GM18873 (cell line): ENCODE measurements around the gene ZBTB43.
"Not testable (repeated sequence)": the region's sequence is repeated elsewhere in the genome, so short reads cannot be mapped to it uniquely, and the experiment has no call there.

ENCODE experiments used
- ATAC-seq: cut with Tn5 transposase; IDR thresholded peaks from one replicate; pipeline ENCODE4 v1.9.1; 2021; ENCODE audit warnings: mild to moderate bottlenecking, moderate library complexity, moderate number of reproducible peaks; ENCODE audit not compliant: unreplicated experiment, low FRiP score

Gene ZBTB43

DNA sequence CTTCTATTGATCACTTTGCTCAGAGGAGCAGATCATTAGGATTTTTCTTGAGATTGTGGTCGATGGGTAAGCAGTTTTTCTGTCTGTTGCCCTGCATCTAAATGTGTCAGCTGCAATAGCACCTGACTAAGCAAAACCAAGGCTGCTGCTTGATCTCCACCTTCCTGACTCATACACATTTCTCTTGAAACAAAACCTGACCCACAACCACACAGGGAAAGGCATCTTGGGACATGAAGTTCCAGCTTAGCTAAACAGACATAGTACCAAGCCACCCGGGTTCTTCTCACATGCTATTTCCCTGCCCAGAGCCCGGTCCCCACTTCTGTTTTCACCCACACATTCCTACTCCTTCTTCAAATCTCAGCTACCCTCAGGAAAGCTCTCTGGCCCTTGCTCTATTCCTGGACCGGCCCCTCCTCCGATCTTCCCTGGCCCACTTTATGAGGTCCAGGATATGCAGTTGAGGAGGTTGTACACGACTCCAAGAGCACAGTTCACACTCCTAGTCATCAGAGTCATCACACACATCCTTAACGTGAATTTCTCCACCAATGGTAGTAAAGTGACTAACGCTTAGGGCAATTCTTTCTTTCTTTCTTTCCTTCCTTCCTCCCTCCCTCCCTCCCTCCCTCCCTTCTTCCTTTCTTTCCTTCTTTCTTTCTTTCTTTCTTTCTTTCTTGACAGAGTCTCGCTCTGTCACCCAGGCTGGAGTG is 16.0 kb upstream of the ZBTB43 start:
- ATAC-seq, result no peak

DNA sequence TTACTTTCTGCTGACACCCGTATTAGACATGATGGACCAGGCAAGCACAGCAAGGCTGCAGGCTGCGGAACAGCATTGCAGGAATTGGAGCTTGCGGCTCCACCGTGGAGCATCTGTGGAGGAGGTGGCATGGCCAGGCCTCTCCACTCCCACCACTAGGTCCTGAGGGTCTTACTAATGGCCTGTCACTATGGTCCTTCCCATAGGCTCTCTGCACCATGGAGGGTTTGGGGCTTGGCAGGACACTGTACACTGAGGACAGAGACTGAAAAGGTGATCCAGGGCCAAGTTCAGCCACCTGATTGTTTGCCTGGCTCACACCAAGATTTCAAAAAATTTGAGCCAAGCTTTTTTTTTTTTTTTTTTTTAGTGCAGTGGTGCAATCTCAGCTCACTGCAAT is 14.3 kb upstream of the ZBTB43 start:
- no peak for ATAC-seq

DNA sequence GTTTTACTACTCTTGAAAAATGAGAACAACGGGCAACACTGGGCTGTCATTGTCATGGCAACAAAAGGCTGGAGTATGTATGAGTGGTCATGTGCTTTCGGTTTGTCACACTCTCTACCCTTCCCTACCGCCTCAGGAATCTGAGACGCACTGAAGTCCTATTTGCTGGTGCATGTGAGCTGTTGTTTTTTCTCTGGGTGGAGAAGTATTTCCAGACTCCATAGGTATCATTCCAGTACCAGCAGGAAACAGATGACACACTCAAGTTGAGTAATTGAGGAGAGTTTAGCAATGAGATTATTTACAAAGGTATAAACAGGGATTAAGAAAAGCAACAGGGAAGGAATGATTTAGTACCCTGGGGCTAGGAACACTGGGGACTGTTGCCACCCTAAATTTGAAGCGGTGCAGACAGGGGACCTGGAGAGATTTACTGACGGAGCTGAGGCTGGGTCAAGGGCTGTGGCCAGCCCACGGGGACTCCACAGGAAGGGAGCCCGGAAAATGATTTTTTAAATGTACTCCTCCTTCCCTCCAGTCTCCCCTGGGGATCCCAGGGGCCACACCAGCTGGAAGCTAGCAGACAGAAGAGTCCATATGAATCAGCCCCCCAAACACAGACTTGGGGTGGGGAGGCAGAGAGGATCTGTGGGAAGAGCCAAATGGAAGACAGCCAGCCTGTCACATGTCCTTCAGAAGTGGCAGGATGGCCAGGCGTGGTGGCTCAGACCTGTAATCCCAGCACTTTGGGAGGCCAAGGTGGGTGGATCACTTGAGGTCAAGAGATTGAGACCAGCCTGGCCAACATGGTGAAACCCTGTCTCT is 13.2 kb upstream of the ZBTB43 start:
- ATAC-seq, result no peak

DNA sequence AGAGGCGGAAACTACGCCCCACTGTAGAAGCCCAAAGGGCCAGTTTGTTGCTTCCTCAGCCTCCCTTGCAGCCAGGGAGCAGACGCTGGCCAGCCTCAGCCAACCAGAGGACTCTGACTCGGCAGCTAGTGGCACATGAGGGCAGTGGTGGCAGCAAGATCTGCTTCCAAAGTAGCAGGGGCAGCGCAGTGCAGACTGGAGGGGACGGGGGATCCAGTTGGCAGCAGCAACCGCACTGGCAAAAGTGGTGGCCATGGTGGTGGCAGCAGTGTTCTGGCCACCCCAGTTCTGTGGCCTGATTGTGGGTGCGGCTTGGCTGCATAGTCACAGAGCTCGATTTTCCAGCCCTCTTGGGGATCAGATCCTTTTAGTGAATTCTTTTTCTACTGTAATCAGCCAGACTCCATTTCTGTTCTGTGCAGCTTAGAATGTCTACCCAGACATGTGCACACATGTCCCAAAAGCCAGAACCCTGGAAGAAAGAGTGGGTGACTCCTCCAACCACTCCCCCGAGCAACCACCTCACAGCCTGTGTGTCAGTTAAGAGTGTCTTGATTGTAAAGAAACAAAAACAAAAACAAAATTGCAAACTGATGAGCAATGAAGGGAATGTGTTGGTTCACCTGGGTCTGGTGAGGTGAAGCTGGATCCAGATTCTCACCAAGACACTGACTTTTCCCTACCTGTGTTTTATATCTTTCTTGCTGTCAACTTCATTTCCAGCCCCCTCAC is 11.0 kb upstream of the ZBTB43 start:
- ATAC-seq, result no peak

DNA sequence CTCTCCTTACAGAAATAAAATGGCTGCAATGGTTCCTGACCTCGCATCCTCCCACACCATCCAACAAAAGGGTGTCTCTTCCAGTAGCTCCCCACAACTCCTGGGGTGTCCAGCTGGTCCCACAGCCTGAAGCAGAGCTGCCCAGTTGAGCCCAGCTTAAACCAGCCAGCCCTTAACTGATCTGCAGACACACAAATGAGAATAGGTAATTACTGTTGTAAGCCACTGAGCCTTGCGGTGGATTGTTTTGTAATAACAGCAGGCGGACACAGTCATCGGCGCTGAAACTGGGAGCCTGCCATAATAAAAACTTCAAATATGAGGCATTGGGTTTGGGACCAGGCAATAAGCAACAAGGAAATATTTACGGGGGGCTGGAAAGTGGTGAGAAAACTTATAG is 10.4 kb upstream of the ZBTB43 start:
- no peak for ATAC-seq

DNA sequence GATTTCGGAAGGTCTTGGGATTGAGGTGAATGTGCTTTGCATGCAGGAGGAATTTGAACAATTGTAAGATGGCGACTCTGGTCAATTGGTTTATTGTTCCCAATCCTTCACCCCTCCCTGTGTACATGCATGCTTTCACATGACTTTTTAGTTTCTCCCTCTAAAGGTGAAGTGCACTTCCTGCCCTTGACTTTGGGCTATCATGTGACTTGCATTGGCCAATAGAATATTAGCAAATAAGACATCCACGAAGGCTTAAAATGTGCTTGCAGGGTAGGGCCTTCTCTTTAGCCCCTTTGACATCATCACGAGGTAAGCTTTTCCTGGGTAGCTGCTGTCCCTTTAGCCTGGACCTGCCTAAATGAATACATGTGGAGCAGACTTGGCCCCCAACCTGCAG is 8.1 kb upstream of the ZBTB43 start:
- ATAC-seq, result no peak

DNA sequence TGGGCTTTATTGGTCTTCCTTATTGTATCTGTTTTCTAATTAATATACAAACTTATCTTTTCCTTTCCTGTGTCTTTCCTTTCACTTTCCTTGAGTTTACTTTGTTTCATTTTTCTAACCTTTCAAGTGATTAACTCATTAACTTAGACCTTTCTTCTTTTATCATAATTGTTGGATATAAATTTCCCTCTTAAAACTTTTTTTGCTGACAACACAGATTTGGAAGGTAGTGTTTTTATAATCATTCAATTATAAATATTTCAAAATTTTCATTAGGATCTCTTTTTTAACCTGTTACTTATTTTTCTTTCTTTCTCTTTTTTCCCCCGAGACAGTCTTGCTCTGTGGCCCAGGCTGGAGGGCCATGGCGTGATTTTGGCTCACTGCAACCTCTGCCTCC is 6.9 kb upstream of the ZBTB43 start:
- ATAC-seq, result no peak

DNA sequence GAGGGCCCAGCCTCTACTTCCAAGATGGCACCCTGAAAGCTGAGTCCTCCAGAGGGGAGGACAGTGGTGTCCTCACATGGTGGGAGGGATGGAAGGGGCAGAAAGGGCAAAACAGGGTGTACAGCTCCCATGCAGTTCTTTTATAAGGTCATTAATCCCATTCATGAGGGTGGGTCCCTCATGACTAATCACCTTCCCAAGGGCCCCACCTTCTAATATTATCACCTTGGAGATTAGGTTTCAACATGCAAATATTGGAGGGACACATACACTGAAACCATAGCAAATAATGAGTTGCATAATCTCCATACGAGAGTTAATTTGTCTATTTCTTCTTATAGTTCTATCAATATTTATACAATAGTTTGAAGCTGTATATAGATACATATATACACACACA is 5.8 kb upstream of the ZBTB43 start:
- no peak for ATAC-seq

DNA sequence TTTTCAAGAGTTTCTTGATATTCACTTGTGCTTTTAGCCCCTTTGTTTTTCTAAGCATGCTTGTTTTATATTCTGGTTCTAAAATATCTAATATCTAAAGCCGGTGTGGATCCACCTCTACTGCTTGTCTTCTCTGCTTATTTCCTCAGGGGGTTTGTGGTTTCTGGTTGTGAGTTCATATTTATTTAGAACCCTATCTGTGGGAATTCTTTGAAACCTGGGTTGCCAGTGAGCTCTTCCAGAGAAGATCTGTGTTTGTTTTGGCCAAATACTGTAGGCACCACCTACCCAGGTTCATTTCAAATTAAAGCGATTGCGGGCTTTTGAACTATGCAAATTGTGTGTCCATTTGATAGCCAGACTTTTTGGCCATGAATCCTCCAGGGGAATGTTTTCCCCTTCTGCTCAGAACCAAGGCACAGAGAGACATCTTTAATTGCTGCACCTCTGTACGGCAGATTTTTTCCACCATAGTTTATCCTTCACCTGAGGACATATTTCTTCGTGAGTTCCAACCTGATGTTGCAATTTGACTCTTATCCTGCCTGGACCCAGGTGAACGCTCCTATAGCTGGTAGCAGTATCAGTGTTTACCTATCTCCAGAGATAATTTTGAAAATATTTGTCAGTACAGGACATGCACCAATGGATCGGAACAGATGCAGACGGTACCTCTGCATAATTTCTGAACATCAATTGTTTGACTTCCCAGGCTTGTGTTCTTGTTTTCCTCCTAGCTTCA is 2.4 kb upstream of the ZBTB43 start:
- ATAC-seq, result no peak

DNA sequence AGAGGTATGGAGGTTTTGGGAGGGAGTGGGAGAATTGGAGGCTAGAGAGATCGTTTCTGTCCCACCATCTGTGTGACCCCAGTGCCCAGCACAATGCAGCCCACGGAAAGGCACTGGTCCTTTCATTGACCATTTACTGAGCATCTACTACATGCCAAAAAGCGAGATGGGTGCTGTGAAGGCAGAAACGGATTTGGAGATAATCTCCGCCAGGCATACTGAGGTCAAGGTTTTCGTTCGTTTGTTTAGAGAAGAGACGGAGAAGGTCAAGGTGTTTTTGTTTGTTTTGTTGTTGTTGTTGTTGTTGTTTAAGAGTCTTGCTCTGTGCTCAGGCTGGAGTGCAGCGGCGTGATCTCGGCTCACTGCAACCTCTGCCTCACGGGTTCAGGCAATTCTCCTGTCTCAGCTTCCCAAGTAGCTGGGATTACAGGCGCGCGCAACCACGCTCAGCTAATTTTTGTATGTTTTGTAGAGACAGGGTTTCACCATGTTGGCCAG is 593 bp upstream of the ZBTB43 start:
- ATAC-seq, result no peak

DNA sequence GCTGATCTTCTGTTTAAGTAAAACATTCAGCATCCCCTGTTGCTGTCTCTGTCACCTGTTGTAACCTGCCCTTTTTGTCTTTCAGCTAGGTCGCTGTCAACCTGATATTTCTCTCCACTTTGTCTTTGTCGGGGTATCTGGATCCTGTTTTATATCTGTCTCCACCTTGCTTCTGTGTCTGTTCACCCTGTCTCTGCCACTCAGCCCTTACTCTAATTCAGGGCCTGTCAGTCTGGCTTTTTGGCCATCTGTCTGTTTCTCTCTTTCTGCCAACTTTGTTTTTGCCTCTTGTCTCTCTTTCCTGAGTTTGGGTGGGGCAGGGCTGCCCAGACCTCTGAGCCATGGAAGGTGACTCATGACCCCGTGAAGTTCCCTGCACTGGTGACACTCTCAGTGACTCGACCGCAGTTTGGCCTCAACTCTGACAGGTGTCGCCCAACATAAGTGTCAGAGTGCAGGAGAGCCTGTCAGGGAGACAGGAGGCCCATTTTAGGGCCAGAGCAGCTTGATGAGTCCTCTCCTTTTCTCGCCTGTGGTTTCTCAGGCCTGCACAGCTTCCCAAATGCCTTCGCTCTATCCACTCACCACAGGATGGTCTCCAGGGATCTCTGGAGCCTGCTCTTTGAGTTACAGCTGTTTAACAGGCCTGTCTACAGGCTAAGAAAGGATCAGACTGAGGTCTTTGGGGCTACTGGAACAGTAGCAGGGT is 868 bp downstream of the ZBTB43 start:
- peak; percentile 56 for ATAC-seq

DNA sequence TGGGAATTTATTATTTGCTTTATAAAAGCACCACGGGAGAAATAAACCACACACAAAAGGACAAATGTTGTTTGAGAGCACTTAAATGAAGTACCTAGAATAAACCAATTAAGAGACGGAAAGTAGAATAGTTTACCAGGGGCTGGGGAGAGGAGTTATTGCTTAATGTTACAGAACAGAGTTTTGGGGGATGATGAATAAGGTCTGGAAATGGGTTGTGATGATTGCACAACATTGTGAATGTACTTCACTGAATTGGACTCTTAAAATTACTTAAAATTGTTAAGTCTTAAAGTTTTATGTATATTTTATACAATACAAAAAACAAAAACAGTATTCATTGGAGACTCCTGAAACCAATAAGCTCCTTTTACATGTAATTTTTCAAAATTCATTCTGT is 1.5 kb downstream of the ZBTB43 start:
- ATAC-seq, result no peak

DNA sequence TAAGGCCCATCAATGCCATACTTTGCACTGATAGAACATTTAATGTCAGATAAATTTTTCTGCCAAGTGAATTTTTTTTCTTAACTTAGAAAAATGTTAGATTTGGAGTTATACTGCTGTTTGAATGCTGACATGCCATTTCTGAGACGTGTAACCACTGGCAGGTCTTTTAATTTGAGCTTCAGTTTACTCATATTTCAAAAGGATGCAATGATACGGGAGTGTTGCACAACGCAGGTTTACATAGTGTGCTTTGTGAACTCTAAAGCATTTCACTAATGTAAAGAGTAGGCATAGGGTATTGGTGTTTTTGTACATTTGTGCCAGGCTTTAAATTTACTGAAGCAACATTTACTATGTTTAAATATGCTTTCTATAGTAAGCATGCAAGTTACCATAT is 4.2 kb downstream of the ZBTB43 start:
- ATAC-seq, result no peak

DNA sequence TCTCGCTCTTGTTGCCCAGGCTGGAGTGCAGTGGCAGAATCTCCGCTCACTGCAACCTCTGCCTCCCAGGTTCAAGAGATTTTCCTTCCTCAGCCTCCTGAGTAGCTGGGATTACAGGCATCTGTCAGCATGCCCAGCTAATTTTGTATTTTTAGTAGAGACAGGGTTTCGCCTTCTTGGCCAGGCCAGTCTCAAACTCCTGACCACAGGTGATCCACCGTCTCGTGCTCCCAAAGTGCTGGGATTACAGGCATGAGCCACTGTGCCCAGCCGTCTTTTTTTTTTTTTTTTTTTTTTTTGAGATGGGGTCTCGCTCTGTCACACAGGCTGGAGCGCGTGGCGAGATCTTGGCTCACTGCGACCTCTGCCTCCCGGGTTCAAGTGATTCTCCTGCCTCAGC is 5.4 kb downstream of the ZBTB43 start:
- not testable (repeated sequence) for ATAC-seq

DNA sequence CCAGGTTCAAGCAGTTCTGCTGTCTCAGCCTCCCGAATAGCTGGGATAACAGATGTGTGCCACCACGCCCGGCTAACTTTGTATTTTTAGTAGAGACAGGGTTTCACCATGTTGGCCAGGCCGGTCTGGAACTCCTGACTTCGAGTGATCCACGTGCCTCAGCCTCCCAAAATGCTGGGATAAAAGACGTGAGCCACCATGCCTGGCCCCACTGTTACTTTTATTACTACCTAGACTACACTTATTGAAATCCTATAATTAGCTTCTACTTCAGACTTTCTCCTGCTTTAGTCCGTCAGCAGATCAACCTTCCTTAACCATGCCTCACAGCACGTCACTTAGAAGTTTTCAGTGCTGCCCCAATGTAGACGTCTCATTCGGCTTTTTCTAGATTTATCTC is 8.2 kb downstream of the ZBTB43 start:
- no peak for ATAC-seq

DNA sequence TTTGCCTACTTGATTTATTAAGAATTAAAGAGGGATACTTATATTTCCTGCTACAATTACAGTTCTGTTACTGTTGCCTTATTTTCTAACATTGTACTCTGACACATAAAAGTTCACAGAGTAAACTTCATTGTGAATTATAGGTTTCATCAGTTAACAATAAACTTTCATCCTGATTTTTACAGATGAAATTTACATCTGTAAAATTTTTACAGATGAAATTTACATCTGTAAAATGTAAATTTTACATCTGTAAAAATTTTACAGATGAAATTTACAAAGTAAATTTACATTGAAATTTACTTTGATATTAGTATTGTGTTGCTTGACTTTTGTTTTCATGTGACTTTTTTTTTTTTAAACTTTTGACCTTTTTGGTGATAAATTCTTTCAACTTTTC is 9.3 kb downstream of the ZBTB43 start:
- ATAC-seq, result no peak

DNA sequence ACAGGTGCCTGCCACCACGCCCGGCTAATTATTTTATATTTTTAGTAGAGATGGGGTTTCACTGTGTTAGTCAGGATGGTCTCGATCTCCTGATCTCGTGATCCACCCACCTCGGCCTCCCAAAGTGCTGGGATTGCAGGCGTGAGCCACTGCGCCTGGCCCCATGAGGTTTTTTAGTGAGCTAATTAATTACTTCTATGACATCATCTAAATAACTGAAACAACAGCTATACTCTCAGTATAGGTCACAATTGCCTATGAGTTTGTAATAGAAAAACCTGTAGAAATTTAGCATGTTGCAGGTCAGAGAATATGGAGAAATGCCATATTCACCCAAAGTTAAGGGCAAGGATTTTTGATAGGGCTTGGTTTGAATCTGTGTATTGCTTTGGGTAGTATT is 12.8 kb downstream of the ZBTB43 start:
- not testable (repeated sequence) for ATAC-seq

DNA sequence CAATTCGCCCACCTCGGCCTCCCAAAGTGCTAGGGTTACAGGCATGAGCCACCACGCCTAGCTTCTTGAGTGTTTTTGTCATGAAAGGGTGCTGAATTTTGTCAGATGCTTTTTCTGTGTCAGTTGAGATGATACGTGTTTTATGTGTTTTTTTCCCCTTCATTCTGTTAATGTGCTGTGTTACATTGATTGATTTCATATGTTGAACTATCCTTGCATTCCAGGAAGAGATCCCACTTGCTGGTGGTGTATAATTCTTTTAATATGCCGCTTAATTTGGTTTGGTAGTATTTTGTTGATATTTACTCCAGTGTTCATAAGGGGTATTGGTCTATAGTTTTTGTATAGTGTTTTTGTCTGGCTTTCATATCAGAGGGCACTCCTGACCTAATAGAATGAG is 13.6 kb downstream of the ZBTB43 start:
- no peak for ATAC-seq

DNA sequence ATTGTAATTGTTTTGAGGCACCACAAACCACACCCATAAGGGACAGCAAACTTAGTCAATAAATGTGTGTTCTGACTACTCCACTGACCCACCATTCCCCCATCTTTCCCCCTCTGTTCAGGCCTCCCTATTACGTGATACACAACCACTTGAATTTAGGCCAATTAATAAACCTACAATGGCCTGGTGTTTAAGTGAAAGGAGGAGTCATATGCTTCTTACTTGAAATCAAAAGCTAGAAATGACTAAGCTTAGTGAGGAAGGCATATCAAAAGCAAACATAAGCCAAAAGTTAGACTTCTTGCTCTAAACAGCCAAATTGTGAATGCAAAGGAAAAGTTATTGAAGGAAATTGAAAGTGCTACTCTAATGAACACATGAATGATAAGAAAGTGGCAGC is 14.6 kb downstream of the ZBTB43 start:
- no peak for ATAC-seq

DNA sequence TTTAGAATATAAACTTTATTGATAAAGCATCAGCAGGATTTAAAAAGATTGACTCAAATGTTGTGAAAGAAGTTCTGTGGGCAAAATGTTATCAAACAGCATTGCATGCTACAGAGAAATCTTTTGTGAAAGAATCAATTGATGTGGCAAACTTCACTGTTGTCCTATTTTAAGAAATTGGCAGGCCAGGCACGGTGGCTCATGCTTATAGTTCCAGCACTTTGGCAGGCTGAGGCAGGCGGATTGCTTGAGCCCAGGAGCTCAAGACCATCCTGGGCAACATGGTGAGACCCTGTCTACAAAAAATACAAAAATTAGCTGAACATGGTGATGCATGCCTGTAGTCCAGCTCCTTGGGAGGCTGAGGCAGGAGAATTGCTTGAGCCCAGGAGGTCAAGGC is 17.4 kb downstream of the ZBTB43 start:
- no peak for ATAC-seq
